A549 (cell line): ENCODE data around the gene LMTK2.

Experiments
- EHMT2 ChIP-seq: fragments of 200-600 bp; sonication (generic); IDR thresholded peaks from 2 replicates; pipeline ENCODE4 v1.6.1; 2016; ENCODE audit warnings: antibody characterized with exemption, low read depth, mild to moderate bottlenecking, moderate library complexity
- NR3C1 ChIP-seq: fragments of >200 bp; sonication (Bioruptor Twin); formaldehyde crosslinking; IDR thresholded peaks from 3 replicates; pipeline ENCODE4 v1.6.1; 2017
- ZNF302 ChIP-seq: fragments of 250-450 bp; sonication (Bioruptor Pico); IDR thresholded peaks from 2 replicates; pipeline ENCODE4 v1.9.0; 2021; ENCODE audit warnings: inconsistent platforms, mild to moderate bottlenecking, moderate library complexity

GRCh38 chr7:98088109-98088508, 18.6 kb upstream of the LMTK2 start:
- TF ChIP-seq EHMT2 (no peak), ZNF302 (CRISPR knock-in tag) (no peak), NR3C1 (no peak)
